C4-2B (cell line): Measurements from ENCODE around the gene ZNF417.
A peak's percentile ranks its signal among the peaks of the same experiment; 100 is the strongest.

Experiments
- H3K27ac ChIP-seq: fragments of 450-650 bp; 2 replicates; pipeline ENCODE4 v1.5.1; 2017
- ZFX ChIP-seq: fragments of 450-650 bp; IDR thresholded peaks from 2 replicates; pipeline ENCODE4 v1.6.1; 2017
- TF ChIP-seq, protein P1 (sequence below): fragments of 450-650 bp; conservative IDR thresholded peaks from 2 replicates; pipeline ENCODE4 v1.5.1; 2017; ENCODE audit warnings: mild to moderate bottlenecking

The ZNF417 gene

DNA sequence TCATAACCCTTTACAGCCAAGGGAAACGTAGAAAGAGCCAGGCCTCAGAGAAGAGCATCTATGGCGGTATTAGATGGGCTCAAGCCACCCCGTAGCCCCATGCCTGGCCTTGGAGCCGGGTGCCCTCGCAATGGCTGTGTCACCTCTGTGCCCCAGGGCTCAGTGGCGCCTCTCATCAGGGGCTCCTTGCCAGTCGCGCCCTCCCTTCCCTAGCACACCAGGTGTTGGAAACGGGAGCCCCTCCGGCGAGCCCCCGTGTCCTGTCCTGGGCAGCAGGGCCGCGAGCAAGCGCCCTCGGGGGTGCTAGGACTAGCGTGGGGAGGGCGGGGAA lies 30.7 kb upstream of the ZNF417 start:
- TF ChIP-seq, protein P1, sequence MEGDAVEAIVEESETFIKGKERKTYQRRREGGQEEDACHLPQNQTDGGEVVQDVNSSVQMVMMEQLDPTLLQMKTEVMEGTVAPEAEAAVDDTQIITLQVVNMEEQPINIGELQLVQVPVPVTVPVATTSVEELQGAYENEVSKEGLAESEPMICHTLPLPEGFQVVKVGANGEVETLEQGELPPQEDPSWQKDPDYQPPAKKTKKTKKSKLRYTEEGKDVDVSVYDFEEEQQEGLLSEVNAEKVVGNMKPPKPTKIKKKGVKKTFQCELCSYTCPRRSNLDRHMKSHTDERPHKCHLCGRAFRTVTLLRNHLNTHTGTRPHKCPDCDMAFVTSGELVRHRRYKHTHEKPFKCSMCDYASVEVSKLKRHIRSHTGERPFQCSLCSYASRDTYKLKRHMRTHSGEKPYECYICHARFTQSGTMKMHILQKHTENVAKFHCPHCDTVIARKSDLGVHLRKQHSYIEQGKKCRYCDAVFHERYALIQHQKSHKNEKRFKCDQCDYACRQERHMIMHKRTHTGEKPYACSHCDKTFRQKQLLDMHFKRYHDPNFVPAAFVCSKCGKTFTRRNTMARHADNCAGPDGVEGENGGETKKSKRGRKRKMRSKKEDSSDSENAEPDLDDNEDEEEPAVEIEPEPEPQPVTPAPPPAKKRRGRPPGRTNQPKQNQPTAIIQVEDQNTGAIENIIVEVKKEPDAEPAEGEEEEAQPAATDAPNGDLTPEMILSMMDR, result no peak
- 0 out of 2 replicates have a peak, but pooled peaks have one; percentile 31 for TF ChIP-seq ZFX
- peak overlapping the region; percentile 66 for H3K27ac ChIP-seq

DNA sequence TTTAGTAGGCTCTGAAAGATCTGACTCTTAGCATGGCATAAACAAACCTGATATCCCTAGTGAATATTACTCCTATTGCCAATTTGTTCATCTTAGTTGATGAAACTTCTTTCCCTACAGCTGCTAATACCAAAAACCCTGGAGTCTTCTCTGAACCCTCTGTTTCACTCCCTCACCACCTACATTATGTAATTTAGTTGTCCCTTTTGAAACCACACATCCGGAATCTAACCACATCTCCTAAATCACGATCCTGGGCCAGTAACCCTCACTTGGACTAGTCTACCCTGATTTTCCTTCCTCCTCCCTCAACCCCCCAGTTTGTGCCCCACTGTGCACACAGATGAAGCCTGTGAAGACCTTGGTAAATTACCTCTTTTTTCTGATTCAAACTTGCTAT lies 29.9 kb upstream of the ZNF417 start:
- no peak overlapping the region for H3K27ac ChIP-seq
- no peak for TF ChIP-seq ZFX
- TF ChIP-seq, protein P1, result no peak

DNA sequence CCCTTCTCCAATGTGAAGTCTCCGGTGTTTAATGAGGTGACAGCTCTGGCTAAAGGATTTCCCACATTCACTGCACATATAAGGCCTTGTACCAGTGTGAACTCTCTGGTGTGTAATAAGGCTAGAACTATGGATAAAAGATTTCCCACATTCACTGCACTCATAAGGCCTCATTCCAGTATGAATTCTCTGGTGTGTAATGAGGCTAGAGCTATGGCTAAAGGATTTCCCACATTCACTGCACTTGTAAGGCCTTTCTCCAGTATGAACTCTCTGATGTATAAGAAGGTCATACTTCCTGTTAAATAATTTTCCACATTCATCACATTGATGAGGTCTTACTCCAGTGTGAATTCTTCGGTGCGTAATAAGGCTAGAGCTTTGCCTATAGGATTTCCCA lies 25.2 kb upstream of the ZNF417 start:
- H3K27ac ChIP-seq, result no peak overlapping the region
- no peak for TF ChIP-seq ZFX
- TF ChIP-seq, protein P1, result no peak

DNA sequence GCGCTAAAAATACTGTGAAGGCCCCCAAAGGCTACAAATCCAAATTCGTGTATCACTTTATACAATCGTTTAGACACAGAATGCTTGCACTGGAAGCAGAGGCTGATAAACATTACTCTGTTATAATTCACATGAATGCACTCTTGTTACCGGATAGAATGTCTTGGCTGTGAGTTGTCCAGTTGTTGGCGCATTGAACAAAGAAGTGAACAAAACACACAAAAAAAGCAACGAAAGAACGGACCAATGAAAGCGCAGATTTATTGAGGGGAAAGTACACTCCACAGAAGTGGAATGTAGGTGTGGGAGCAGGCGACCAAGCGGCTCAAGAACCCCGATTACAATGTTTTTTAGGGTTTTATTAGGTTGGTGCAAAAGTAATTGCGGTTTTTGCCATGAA lies 19.3 kb upstream of the ZNF417 start:
- H3K27ac ChIP-seq, result no peak overlapping the region
- no peak for TF ChIP-seq ZFX
- TF ChIP-seq, protein P1, result no peak

DNA sequence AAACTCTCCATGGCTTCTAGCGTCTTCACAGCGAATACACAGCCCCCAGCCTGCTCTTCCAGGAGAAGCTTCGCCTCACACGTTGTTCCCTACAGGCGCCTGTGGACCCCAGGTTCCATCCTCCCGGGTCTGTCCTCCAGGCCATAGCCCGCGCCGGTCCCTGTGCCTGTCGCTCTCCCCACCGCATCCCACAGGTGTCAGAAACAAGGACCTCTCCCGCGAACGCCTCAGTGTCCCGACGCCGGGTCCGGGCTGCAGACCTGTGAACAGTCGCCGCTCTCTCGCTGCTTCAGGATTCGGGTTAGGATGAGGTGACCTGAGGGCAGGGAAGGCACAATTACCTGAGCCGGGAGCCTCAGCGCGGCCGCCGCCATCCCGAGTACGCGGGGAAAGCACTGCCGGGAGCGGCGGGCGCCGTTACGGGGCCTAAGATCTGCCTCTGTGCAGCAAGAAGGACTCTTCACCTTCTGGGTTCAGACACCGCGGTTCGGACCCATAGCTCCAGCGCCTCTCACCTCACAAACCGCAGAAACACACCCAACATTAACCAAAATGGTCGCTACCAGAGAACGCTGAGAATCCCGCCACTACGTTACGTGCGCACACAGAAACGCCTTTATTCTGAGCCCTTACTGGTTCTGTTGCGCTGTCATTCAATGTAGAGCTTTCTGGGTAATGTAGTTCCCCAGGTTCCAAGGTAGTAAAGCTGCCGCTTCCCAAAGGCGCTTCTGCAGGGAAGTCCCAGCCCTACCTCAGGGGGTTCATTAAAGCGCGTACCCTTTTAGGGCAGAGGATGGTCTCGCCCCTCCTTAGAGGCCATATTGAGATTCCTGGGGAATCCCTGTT lies 18.7 kb upstream of the ZNF417 start, which contains the start of gene ZNF418:
TSS of gene ZNF418 (minus strand) at position 583 of the 846 bp plus-strand sequence. CDS start 1,580 bp downstream, outside the sequence.
- TF ChIP-seq, protein P1, result no peak
- no peak for TF ChIP-seq ZFX
- peak within 1 kb of the TSS; percentile 10; the same call in 1 of the 2 replicates for H3K27ac ChIP-seq

DNA sequence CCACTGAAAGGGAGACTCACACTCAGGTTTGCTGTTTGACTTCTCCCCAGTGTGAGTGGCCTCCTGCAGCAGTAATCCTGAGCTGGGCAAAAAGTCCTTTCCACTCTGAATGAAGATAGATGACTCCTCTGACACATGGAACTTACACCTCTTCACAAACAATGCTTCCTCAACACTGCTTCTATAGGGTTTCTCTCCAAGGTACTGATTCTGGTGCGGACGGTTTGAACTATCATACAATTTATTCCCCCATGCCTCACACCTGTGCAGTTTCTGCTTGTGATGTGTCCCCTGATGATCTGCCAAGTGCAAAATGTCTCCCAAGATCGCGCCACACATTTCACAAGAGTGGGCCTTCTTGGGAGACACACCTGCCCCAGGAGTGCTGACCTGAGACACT lies 11.2 kb upstream of the ZNF417 start:
- H3K27ac ChIP-seq, result no peak overlapping the region
- no peak for TF ChIP-seq ZFX
- TF ChIP-seq, protein P1, result no peak

DNA sequence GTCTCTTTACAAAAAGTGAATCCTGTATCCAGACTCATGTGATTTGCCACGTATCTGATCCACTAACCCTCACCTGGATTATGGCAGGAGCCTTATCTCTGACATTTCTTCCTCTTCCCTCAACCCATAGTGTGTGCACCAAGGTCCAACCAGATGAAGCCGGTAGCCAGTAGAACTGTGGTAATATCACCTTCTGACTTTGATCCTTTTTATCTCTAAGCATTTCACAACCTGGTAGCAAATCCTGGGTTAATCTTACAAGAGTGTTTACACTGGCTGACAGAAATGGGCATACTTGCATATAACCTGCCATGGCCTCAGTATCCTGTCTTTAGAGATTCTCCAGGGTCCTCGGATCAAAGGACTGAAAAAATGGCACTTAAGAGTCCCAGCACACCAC lies 1.9 kb downstream of the ZNF417 start:
- H3K27ac ChIP-seq, result no peak overlapping the region
- TF ChIP-seq, protein P1, result no peak
- no peak for TF ChIP-seq ZFX
